ENCODE results near the gene KCNQ5. TPM values are rescaled to one million over a fixed set of nuclear protein-coding genes. Genes with fewer than 3 reads are reported as not detected.

KCNQ5 gene
- total and polyA plus RNA-seq, 2 donors (not counting 1 experiment from before 2014, with no cell fraction given) = 0.74 to 4.6 TPM

DNA sequence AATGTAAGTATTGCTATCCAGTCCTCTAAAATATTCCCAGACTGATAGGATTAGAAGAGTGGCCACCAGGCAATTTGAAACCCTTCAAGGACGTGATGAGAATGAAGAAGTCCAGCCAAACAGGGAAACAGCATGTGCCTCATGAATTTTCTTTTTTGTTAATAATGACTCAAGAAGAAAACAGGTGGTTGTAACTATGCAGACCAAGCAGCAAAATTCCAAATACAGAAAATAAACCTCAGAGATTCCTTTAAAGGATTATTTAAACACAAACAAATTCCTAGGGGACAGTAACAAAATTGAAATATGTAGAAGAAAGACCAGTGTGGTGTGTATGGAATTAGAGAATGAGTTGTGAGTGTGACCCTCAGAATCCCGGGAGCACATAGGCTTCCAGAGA lies 239.2 kb downstream of the KCNQ5 start:
- no peaks in the 10 kb centered on the region for H3K27me3 ChIP-seq (ENCODE audit: control insufficient read depth, insufficient read depth, low read length)
- H3K36me3 ChIP-seq (ENCODE audit: control insufficient read depth, insufficient read depth, low read length) = no peaks in the 10 kb centered on the region
- H3K79me2 ChIP-seq (ENCODE audit: control insufficient read depth, insufficient read depth, low read length) = no peaks in the 10 kb centered on the region
- H3K27ac ChIP-seq (ENCODE audit: insufficient read depth, low read length) = no peak overlapping the region
- peak in 1 of 2 donors; percentile 48 for DNase-seq (ENCODE audit: low read depth in 2 of 2)
- H3K9ac ChIP-seq (ENCODE audit: insufficient read depth, low read length) = no peak overlapping the region
- no peak overlapping the region for H3K4me3 ChIP-seq (replicated peaks in 1 of 4; ENCODE audit: control extremely low read depth in 1 of 4, insufficient read depth in 1 of 4, low read depth in 3 of 4, low read length in 4 of 4)
- H3K9me3 ChIP-seq (ENCODE audit: control insufficient read depth, insufficient read depth, low read depth, low read length) = no peaks in the 10 kb centered on the region
- H2AFZ ChIP-seq (ENCODE audit: low read length) = no peak overlapping the region
- no peaks in the 10 kb centered on the region for H4K20me1 ChIP-seq (ENCODE audit: control insufficient read depth, extremely low read depth, insufficient read depth, low read length)
- no peak overlapping the region for H3K4me2 ChIP-seq (ENCODE audit: extremely low read depth, insufficient read depth, low read length)
- TF ChIP-seq, protein P1, sequence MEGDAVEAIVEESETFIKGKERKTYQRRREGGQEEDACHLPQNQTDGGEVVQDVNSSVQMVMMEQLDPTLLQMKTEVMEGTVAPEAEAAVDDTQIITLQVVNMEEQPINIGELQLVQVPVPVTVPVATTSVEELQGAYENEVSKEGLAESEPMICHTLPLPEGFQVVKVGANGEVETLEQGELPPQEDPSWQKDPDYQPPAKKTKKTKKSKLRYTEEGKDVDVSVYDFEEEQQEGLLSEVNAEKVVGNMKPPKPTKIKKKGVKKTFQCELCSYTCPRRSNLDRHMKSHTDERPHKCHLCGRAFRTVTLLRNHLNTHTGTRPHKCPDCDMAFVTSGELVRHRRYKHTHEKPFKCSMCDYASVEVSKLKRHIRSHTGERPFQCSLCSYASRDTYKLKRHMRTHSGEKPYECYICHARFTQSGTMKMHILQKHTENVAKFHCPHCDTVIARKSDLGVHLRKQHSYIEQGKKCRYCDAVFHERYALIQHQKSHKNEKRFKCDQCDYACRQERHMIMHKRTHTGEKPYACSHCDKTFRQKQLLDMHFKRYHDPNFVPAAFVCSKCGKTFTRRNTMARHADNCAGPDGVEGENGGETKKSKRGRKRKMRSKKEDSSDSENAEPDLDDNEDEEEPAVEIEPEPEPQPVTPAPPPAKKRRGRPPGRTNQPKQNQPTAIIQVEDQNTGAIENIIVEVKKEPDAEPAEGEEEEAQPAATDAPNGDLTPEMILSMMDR (conservative IDR thresholded peaks at IDR 0.05 in 1 of 2, IDR thresholded peaks at IDR 0.05 in 1 of 2; ENCODE audit: low read depth in 1 of 2, low read length in 2 of 2) = no peak
- no peak for TF ChIP-seq EZH2 (IDR thresholded peaks at IDR 0.05; ENCODE audit: low read length, missing control alignments)
- peaks cover 11% of the 10 kb centered on the region for H3K4me1 ChIP-seq (ENCODE audit: control insufficient read depth, extremely low read depth, insufficient read depth, low read length)

DNA sequence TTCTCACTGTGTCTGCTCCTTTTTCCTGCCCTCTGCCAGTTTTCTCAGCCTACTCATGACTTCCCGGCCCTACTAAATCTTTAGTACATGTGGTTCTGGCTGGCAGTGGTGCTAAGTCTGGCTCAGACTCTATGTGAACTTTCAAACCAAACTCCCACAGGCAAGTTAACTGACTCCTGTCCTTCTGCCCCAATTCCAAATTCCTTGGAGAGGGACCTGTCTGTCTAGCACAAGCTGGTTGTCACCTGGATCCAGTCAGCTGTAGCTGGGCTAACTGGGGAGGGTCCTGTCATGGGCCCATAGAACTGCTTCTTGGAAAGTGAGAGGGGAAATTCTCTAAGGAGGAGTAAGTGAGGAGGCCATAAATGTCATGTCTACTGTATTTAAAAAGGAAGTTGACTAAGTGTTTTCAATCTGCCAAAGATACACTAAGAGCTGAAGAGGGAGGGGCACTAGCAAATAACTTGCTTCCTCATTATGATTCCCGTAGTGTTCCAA lies 240.1 kb downstream of the KCNQ5 start:
- Histone ChIP-seq H3K4me1 (ENCODE audit: control insufficient read depth, extremely low read depth, insufficient read depth, low read length) (peaks cover 11% of the 10 kb centered on the region), H3K27me3 (ENCODE audit: control insufficient read depth, insufficient read depth, low read length) (no peaks in the 10 kb centered on the region), H4K20me1 (ENCODE audit: control insufficient read depth, extremely low read depth, insufficient read depth, low read length) (no peaks in the 10 kb centered on the region), H3K4me2 (ENCODE audit: extremely low read depth, insufficient read depth, low read length) (peak overlapping the region; percentile 56), H3K9me3 (ENCODE audit: control insufficient read depth, insufficient read depth, low read depth, low read length) (no peaks in the 10 kb centered on the region), H3K27ac (ENCODE audit: insufficient read depth, low read length) (peak overlapping the region; percentile 71), H3K36me3 (ENCODE audit: control insufficient read depth, insufficient read depth, low read length) (no peaks in the 10 kb centered on the region), H3K9ac (ENCODE audit: insufficient read depth, low read length) (no peak overlapping the region), H3K79me2 (ENCODE audit: control insufficient read depth, insufficient read depth, low read length) (no peaks in the 10 kb centered on the region), H2AFZ (ENCODE audit: low read length) (peak overlapping the region; percentile 16), H3K4me3 (replicated peaks in 1 of 4; ENCODE audit: control extremely low read depth in 1 of 4, insufficient read depth in 1 of 4, low read depth in 3 of 4, low read length in 4 of 4) (no peak overlapping the region)
- peak; percentile 40 to 65 for DNase-seq (ENCODE audit: low read depth in 2 of 2)
- TF ChIP-seq, protein P1 (conservative IDR thresholded peaks at IDR 0.05 in 1 of 2, IDR thresholded peaks at IDR 0.05 in 1 of 2; ENCODE audit: low read depth in 1 of 2, low read length in 2 of 2) = no peak
- TF ChIP-seq EZH2 (IDR thresholded peaks at IDR 0.05; ENCODE audit: low read length, missing control alignments) = no peak

DNA sequence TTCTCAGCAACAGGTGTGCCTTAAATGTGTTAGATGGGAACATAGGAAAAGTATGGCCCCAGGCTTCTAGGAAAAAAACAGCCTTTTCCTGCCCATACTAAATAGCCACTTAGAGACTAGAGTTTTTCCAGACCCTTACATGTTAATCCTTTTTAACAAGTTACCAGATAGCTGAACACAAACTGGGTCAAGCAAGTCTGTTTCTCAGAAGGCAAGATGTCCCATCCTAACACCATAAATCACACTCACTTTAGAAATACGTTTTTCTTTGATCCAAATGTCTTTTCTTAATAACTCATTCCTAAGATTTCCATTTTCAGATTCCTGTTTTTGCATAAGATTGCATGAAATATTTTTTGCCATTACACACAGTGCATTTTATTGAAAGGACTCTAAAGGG lies 241.3 kb downstream of the KCNQ5 start:
- no peaks in the 10 kb centered on the region for H3K79me2 ChIP-seq (ENCODE audit: control insufficient read depth, insufficient read depth, low read length)
- peaks cover 11% of the 10 kb centered on the region for H3K4me1 ChIP-seq (ENCODE audit: control insufficient read depth, extremely low read depth, insufficient read depth, low read length)
- H3K4me2 ChIP-seq (ENCODE audit: extremely low read depth, insufficient read depth, low read length) = no peak overlapping the region

More for the DNA sequence above, 241.3 kb downstream of the KCNQ5 start:
- Histone ChIP-seq H3K27ac (ENCODE audit: insufficient read depth, low read length) (no peak overlapping the region), H3K9ac (ENCODE audit: insufficient read depth, low read length) (no peak overlapping the region), H3K4me3 (replicated peaks in 1 of 4; ENCODE audit: control extremely low read depth in 1 of 4, insufficient read depth in 1 of 4, low read depth in 3 of 4, low read length in 4 of 4) (no peak overlapping the region), H2AFZ (ENCODE audit: low read length) (no peak overlapping the region), H3K36me3 (ENCODE audit: control insufficient read depth, insufficient read depth, low read length) (no peaks in the 10 kb centered on the region), H3K9me3 (ENCODE audit: control insufficient read depth, insufficient read depth, low read depth, low read length) (no peaks in the 10 kb centered on the region), H3K27me3 (ENCODE audit: control insufficient read depth, insufficient read depth, low read length) (no peaks in the 10 kb centered on the region), H4K20me1 (ENCODE audit: control insufficient read depth, extremely low read depth, insufficient read depth, low read length) (no peaks in the 10 kb centered on the region)
- TF ChIP-seq EZH2 (IDR thresholded peaks at IDR 0.05; ENCODE audit: low read length, missing control alignments) = no peak
- TF ChIP-seq, protein P1 (conservative IDR thresholded peaks at IDR 0.05 in 1 of 2, IDR thresholded peaks at IDR 0.05 in 1 of 2; ENCODE audit: low read depth in 1 of 2, low read length in 2 of 2) = no peak
- no peak for DNase-seq (ENCODE audit: low read depth in 2 of 2)
